Astrocyte (in vitro differentiated cells and primary cell): Measurements from ENCODE around the gene KRTAP4-6. TPM values are rescaled to one million over a fixed set of nuclear protein-coding genes. Genes with fewer than 3 reads are reported as not detected.
"Not testable (repeated sequence)": the region's sequence is repeated elsewhere in the genome, so short reads cannot be mapped to it uniquely, and the experiment has no call there.

Source experiments
- DNase-seq: peaks from one replicate; pipeline ENCODE4 v3.0.0-alpha.2; 2010; ENCODE audit warnings: low read depth
- FAIRE-seq: peaks from 2 replicates; lab custom pipeline; 2011; peaks lifted over from hg19 to GRCh38; lab: Jason Lieb, UNC
- H2AFZ ChIP-seq: 2 replicates; pipeline ENCODE4 v1.6.0; 2012; ENCODE audit warnings: low read depth, low read length, inconsistent platforms
- H3K27ac ChIP-seq: 2 replicates; pipeline ENCODE4 v1.5.1; 2011; ENCODE audit warnings: low read depth, low read length, inconsistent platforms
- H3K27me3 ChIP-seq: 2 replicates; pipeline ENCODE4 v1.6.0; 2011; ENCODE audit warnings: low read length, inconsistent platforms; ENCODE audit not compliant: insufficient read depth
- H3K36me3 ChIP-seq: 2 replicates; pipeline ENCODE4 v1.5.1; 2011; ENCODE audit warnings: low read length, inconsistent platforms; ENCODE audit not compliant: insufficient read depth
- H3K4me1 ChIP-seq: 2 replicates; pipeline ENCODE4 v1.5.1; 2011; ENCODE audit warnings: low read length, inconsistent platforms; ENCODE audit not compliant: insufficient read depth
- H3K4me2 ChIP-seq: 2 replicates; pipeline ENCODE4 v1.6.0; 2012; ENCODE audit warnings: low read length, inconsistent platforms
- H3K4me3 ChIP-seq: 2 replicates; pipeline ENCODE4 v1.5.1; 2011; ENCODE audit warnings: low read depth, mild to moderate bottlenecking, low read length, inconsistent platforms; ENCODE audit not compliant: insufficient read depth
- H3K79me2 ChIP-seq: 2 replicates; pipeline ENCODE4 v1.6.0; 2012; ENCODE audit warnings: mild to moderate bottlenecking, low read length, inconsistent platforms; ENCODE audit not compliant: insufficient read depth
- H3K9ac ChIP-seq: 2 replicates; pipeline ENCODE4 v1.6.0; 2012; ENCODE audit warnings: mild to moderate bottlenecking, low read length, inconsistent platforms
- H3K9me3 ChIP-seq: 2 replicates; pipeline ENCODE4 v1.5.1; 2012; ENCODE audit warnings: low read depth, mild to moderate bottlenecking, low read length, inconsistent platforms; ENCODE audit not compliant: insufficient read depth
- H4K20me1 ChIP-seq: 2 replicates; pipeline ENCODE4 v1.6.0; 2012; ENCODE audit warnings: low read length, inconsistent platforms; ENCODE audit not compliant: insufficient read depth
- H3K27ac Mint-ChIP-seq: one replicate; pipeline ENCODE4 v1.8.0; 2021; ENCODE audit warnings: mild to moderate bottlenecking, mixed read lengths; ENCODE audit not compliant: unreplicated experiment
- H3K27me3 Mint-ChIP-seq: one replicate; pipeline ENCODE4 v1.8.0; 2021; ENCODE audit warnings: low read depth, mixed read lengths; ENCODE audit not compliant: unreplicated experiment
- H3K36me3 Mint-ChIP-seq: one replicate; pipeline ENCODE4 v1.8.0; 2021; ENCODE audit warnings: low read depth, mixed read lengths; ENCODE audit not compliant: unreplicated experiment
- H3K4me1 Mint-ChIP-seq: one replicate; pipeline ENCODE4 v1.8.0; 2021; ENCODE audit warnings: low read depth, mixed read lengths; ENCODE audit not compliant: unreplicated experiment
- H3K4me3 Mint-ChIP-seq: one replicate; pipeline ENCODE4 v1.8.0; 2021; ENCODE audit warnings: mild to moderate bottlenecking, moderate library complexity, mixed read lengths; ENCODE audit not compliant: unreplicated experiment
- H3K9me3 Mint-ChIP-seq: one replicate; pipeline ENCODE4 v1.8.0; 2021; ENCODE audit warnings: mild to moderate bottlenecking, mixed read lengths; ENCODE audit not compliant: unreplicated experiment
- CTCF ChIP-seq: IDR thresholded peaks from 2 replicates; pipeline ENCODE4 v1.5.1; 2011; ENCODE audit warnings: low read depth, mild to moderate bottlenecking, inconsistent platforms, low read length, moderate library complexity; ENCODE audit not compliant: insufficient read depth
- EZH2 ChIP-seq: IDR thresholded peaks from 2 replicates; pipeline ENCODE4 v1.6.1; 2012; ENCODE audit warnings: mild to moderate bottlenecking, low read length, inconsistent platforms; ENCODE audit not compliant: insufficient read depth
- total RNA-seq: library from RNA; stranded (reverse); gene quantifications from 2 replicates; pipeline ENCODE4 v1.2.1, GENCODE V29; 2021

The KRTAP4-6 gene
- total RNA-seq, 1 donor from 2014 or later, result not detected

DNA sequence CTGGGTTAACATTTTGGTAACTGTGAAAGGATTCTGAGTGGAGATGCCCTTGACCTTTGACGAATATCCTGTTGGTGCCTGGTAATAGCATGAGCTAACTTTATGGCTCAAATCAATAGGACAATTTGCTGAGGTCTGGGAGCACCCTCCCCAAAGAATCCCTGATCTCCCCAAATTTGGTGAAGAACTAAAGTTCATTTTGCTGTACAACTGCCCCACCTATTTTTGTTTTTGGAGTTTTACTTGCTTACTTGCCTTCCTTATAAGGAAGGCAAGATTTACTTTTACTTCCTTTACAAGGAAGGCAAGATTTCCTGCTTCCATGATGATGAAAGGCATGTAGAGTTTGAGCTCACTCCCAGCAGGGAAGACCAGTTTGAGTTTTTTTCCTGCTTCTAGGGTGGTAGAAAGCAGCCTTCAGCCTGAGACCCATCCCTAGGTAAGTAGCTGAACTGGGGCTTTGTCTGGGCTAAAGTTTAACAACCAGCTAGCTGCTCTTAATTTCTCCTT is 32.3 kb downstream of the KRTAP4-6 start:
- Histone ChIP-seq H2AFZ (no peak overlapping the region), H3K79me2 (no peaks in the 10 kb centered on the region), H3K4me2 (no peak overlapping the region), H3K4me1 (peaks cover 5% of the 10 kb centered on the region), H3K9ac (peak overlapping the region; percentile 58), H3K4me3 (no peak overlapping the region), H3K27ac (no peak overlapping the region), H3K36me3 (no peaks in the 10 kb centered on the region), H4K20me1 (no peaks in the 10 kb centered on the region), H3K27me3 (no peaks in the 10 kb centered on the region), H3K9me3 (peaks cover 3% of the 10 kb centered on the region)
- FAIRE-seq (no peak), DNase-seq (peak; percentile 36)
- Mint-ChIP-seq H3K4me1 (peaks cover 23% of the 10 kb centered on the region), H3K36me3 (no peaks in the 10 kb centered on the region), H3K27me3 (no peaks in the 10 kb centered on the region), H3K4me3 (no peak overlapping the region), H3K9me3 (no peaks in the 10 kb centered on the region), H3K27ac (no peak overlapping the region)
- no peak for TF ChIP-seq EZH2
- no peak for TF ChIP-seq CTCF

DNA sequence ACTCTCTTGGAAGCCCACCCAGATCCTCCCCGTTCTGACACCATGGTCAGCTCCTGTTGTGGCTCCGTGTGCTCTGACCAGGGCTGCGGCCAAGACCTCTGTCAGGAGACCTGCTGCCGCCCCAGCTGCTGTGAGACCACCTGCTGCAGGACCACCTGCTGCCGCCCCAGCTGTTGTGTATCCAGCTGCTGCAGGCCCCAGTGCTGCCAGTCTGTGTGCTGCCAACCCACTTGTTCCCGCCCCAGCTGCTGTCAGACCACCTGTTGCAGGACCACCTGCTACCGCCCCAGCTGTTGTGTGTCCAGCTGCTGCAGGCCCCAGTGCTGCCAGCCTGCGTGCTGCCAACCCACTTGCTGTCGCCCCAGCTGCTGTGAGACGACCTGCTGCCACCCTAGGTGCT is 35.0 kb downstream of the KRTAP4-6 start, which contains the start of gene KRTAP4-9:
Gene KRTAP4-9 (plus strand): TSS at position 43 of the 400 bp plus-strand sequence. CDS start 0 bp downstream, at position 43.
- H2AFZ ChIP-seq, FAIRE-seq, H3K27me3 ChIP-seq, H4K20me1 ChIP-seq, H3K9me3 Mint-ChIP-seq, H3K79me2 ChIP-seq, H3K4me3 ChIP-seq, H3K4me3 Mint-ChIP-seq, H3K36me3 Mint-ChIP-seq, H3K36me3 ChIP-seq, H3K9ac ChIP-seq, H3K9me3 ChIP-seq, H3K4me1 ChIP-seq, DNase-seq, H3K27me3 Mint-ChIP-seq: not testable (repeated sequence)
- Mint-ChIP-seq H3K27ac (peak within 1 kb of the TSS; percentile 54), H3K4me1 (peaks cover 23% of the 10 kb centered on the region)
- Histone ChIP-seq H3K27ac (peak within 1 kb of the TSS; percentile 53), H3K4me2 (peak within 1 kb of the TSS; percentile 54)

DNA sequence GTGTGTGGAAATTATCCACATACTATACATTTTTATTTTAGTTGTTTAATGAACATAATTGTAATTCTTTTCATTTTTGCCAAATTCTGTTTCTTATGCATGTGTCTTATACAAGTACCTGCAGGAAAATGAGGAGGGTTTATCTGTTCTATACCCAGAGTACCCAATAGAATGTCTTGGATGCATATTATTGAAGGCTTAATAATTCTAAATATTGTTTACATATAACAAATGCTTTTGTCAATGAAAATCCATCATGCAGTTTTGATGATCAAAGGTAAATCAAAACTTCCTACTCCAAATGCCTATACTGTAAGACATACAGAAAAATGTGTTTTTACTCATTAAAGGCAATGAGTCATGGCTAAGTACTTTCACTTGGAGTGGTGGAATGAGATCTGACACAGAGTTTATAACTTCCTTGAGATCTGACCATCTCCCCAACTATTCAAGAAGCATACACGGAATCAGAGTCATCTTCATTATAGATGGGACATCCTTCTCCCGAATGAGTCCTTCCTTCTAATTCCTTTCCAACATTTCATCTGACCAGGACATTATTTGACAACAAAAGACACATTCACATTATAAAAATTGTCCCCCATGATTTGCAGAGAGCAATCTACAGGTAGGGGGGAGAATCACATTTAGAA is 35.8 kb downstream of the KRTAP4-6 start:
- not testable (repeated sequence) for H2AFZ ChIP-seq, H3K36me3 ChIP-seq, H3K9ac ChIP-seq, H3K9me3 Mint-ChIP-seq, H3K9me3 ChIP-seq, H3K36me3 Mint-ChIP-seq, H4K20me1 ChIP-seq, H3K4me1 ChIP-seq, H3K4me3 Mint-ChIP-seq, H3K79me2 ChIP-seq, H3K4me3 ChIP-seq, H3K27me3 Mint-ChIP-seq, H3K27me3 ChIP-seq
- Histone ChIP-seq H3K27ac (peak overlapping the region; percentile 53), H3K4me2 (peak overlapping the region; percentile 54)
- H3K4me1 Mint-ChIP-seq, result peaks cover 28% of the 10 kb centered on the region
- H3K27ac Mint-ChIP-seq, result peak overlapping the region; percentile 54
- DNase-seq, result peak; percentile 40
- FAIRE-seq, result peak; percentile 100
